Hematopoietic multipotent progenitor cell treated with erythropoietin and hydrocortisone succinate and interleukin-3 and kit ligand, for 8 days (in vitro differentiated cells): Measurements from ENCODE around the gene GALNT16.
"Not testable (repeated sequence)": the region's sequence is repeated elsewhere in the genome, so short reads cannot be mapped to it uniquely, and the experiment has no call there.

ENCODE experiments used
- DNase-seq: peaks from one replicate; pipeline ENCODE4 v3.0.0-alpha.2; 2015

GALNT16 gene

GRCh38 chr14:69260190-69260860 is 367 bp downstream of the GALNT16 start:
- no peak for DNase-seq

GRCh38 chr14:69260861-69261564 is 1.1 kb downstream of the GALNT16 start:
- no peak for DNase-seq

DNA sequence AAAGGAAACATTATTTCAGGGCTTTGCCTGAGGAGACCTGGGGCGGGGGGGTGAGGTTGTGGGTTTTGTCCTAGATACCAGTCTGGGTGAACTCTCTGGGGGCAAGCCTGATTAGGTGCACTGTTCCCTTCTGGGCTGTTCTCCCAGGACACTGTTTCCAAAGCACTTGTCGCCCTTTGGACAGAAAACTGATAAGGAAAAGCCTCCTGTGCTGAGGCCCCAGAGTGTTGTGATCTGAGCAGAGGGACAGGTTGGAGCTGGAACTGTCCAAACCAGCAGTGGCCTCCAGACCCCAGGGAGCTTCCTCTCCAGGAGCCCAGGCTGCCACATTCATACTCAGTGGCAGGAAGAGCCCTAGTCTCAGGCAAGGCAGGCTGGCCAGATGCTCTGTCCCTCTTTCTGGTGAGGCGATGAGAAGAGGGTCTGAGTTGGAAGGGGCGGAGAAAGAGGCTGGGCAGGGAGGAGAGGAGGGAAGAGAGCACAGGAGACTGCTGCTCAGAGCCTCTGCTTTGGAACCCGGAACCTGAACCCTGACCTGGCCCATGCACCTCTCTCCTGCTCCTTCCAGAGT is 1.9 kb downstream of the GALNT16 start:
- no peak for DNase-seq

GRCh38 chr14:69262516-69262915 is 2.6 kb downstream of the GALNT16 start:
- DNase-seq = no peak

- DNase-seq = no peak
Measured at GRCh38 chr14:69263364-69263763, 3.4 kb downstream of the GALNT16 start.

DNA sequence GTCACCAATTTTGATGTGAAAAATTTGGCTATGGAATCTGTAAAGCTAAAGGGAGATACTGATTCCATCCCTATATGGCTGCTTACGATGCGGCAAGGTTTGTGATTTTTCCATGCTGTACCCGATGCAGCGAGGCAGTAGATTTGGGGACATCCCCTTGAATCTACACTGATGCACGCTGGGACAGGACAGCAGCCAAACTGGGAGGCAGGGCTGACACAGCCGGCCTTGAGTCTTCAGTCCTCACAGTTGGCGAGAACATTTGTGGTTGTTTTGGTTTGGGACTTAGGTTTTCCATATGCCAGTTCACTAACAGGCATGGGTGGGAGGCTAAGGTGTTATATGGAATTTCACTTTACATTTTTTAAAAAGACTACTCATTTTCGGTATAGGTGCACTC is 3.8 kb downstream of the GALNT16 start:
- no peak for DNase-seq

DNA sequence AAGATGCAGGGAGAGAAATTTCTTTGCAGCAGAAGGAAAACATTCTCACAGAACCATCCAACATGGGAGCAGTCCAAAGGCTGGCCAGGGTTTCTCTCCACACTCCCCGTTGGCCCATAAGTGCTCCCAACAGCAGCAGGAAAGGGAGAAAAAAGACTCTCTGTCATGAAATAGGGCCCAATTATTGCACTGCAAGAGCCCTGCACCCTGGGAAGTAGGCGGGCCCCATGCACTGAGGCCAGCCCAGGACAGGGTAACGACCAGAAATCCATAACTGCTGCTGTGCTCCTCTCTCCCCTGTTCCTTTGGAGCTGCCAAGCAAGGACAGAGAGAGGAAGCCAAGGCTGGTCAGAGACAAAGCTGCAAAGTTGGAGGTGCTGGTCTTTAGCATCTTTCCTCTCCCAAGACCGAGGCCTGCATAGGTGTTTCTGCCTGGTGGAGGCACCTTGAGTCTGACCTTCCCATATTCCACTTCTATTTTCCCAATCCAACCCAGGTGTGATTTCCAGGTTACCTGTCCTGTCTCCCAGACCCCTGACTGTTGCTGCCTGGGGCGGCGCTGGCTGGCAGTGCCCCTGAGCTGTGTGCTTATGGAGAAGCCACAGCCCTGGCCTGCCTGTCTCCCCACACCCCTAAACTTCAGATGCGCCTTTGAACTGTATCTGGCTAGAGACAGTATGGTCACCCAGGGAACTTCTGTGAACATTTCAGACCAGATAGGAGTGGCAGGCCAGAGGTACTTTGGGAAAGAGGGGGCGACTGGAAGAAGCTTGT is 6.8 kb downstream of the GALNT16 start:
- DNase-seq = no peak

GRCh38 chr14:69267492-69267891 is 7.5 kb downstream of the GALNT16 start:
- DNase-seq = no peak

DNA sequence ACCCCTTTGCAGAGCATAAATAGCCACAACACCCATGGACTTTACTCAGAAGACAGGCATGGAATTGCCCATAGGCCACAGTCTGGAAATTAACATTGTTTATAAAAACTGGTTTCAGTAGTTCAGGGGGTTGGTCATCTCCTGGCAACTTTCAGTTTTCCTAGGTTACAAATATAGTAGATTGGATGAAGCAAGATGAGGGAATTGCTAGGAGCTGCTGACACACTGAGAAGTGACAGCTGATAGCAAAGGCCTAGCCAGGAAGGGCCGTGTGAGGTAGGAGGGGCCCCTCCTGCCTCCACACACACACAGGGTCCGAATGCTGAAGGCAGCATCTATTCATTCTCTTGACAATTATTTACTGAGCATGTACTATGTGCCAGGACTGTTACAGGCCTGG is 8.3 kb downstream of the GALNT16 start:
- DNase-seq = no peak

DNA sequence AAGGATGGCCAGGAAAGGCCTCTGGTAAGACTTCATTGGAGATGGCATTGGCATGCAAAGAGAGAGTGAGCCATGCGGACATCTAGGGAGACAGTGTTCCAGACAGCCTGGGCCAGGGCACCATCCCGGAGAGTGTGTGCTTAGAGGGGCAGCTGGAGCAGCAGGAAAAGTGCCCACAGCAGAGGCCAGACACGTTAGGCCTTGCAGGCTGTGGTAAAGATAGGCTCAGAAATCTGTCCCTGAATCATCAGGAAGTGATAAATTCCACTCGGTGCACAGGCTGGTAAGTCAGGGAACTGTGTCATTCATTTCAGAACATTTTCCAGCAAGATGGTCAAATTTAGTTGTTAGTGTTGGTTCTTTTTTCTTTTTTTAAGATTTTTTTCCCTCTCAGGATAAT is 8.8 kb downstream of the GALNT16 start:
- no peak for DNase-seq

DNA sequence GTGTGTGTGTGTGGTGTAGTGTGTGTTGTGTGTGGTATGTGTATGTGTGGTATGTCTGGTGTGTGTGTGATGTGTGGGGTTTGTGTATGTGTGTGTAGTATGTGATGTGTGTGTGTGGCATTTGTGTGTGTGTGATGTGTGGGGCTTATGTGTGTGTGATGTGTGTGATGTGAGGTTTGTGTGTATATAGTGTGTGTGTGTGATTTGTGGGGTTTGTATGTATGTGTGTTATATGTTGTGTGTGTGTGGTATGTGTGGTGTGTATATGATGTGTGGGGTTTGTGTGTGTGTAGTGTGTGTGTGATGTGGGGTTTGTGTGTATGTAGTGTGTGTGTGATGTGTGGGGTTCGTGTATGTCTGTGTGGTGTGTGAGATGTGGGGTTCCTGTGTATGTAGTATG is 9.4 kb downstream of the GALNT16 start:
- no peak for DNase-seq

GRCh38 chr14:69270097-69270496 is 10.1 kb downstream of the GALNT16 start:
- no peak for DNase-seq

- no peak for DNase-seq
Measured at GRCh38 chr14:69270795-69271708, 11.1 kb downstream of the GALNT16 start.

- no peak for DNase-seq
Measured at GRCh38 chr14:69274321-69274720, 14.4 kb downstream of the GALNT16 start.

DNA sequence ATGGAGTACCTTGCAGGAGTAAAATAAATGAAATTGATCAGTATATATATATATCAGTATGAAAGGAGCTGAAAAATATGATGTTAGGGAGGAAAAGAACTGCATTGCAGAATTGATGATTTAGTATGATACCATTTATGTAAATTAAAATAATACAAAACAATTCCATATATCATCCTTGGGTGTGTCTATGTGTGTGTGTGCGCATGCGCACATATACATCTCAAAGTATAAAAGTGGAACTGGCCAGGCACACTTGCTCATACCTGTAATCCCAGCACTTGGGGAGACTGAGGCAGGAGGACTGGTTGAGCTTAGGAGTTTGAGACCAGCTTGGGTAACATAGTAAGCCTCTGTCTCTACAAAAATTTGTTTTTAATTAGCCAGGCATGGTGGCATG is 15.4 kb downstream of the GALNT16 start:
- DNase-seq = no peak

GRCh38 chr14:69277356-69277755 is 17.4 kb downstream of the GALNT16 start:
- DNase-seq = not testable (repeated sequence)

DNA sequence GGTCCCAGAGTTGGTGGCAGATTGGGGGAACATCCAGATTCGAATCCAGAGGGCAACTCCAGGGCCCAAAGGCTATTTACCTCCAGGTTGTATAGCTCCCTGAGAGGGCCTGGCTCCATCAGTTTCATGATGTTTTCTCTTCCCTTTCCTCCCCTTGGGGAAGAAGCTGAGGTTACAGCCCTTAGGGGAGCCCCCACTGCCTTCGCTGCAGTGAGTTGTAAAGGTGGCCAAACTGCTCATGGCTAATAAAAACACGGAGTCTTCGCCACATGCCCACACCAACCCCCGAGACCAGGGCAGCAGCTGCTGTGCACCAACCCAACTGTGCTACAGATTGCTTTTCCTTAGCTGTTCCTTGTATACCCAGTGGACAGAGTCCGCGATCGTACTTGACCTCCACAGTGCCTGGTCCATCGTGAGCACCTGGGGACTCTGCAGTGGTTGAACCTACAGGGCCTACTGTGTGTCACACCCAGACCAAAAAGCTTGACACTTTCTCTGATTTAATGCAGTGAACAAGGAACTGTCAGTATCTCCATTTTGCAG is 20.9 kb downstream of the GALNT16 start:
- no peak for DNase-seq

GRCh38 chr14:69281450-69282169 is 21.7 kb downstream of the GALNT16 start:
- no peak for DNase-seq

DNA sequence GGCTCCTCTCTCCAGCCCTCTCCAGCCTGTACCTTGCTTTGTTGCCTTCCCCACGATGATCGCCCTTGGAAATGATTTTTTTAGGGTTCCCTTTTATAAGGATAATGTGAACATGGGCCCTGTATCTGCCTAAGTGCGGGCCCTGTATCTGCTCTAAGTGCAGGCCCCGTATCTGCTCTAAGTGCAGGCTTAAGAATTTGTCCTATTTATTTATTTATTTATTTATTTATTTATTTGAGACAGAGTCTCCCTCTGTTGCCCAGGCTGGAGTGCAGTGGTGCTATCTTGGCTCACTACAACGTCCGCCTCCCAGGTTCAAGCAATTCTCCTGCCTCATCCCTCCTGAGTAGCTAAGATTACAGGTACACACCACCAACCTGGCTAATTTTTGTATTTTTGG is 22.5 kb downstream of the GALNT16 start:
- DNase-seq = no peak

DNA sequence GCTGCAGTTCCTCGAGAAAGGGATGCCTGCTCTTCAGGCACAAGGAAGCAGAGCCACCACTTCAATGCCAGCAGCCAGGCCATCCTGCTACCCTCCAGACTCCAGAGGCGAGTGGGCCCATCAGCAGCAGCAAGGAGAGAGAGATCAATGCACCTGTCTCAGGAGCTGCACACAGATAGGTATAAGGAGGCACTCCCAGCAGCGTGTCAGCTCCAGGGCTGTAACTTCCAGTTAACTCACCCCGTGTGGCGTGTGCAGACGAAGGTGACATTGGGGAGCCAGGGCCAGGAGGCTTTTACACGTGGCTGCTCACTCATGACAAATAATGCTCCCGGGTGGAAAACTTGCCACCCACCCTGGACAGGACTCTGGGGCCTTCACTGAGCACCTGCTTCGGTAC is 24.2 kb downstream of the GALNT16 start:
- no peak for DNase-seq

GRCh38 chr14:69285661-69286255 is 25.8 kb downstream of the GALNT16 start:
- no peak for DNase-seq
